Loucy (cell line): ENCODE data around the gene FAM131A.

Experiments used
- EZH2phosphoT487 ChIP-seq: fragments of 200-600 bp; IDR thresholded peaks from 2 replicates; pipeline ENCODE4 v1.6.1; 2018; ENCODE audit warnings: antibody characterized with exemption, mild to moderate bottlenecking, moderate library complexity, borderline replicate concordance
- TF ChIP-seq, protein P1 (sequence below): fragments of 200-600 bp; sonication (generic); conservative IDR thresholded peaks from 2 replicates; pipeline ENCODE4 v1.5.1; 2014; ENCODE audit warnings: mild to moderate bottlenecking, antibody characterized with exemption, low read length

DNA sequence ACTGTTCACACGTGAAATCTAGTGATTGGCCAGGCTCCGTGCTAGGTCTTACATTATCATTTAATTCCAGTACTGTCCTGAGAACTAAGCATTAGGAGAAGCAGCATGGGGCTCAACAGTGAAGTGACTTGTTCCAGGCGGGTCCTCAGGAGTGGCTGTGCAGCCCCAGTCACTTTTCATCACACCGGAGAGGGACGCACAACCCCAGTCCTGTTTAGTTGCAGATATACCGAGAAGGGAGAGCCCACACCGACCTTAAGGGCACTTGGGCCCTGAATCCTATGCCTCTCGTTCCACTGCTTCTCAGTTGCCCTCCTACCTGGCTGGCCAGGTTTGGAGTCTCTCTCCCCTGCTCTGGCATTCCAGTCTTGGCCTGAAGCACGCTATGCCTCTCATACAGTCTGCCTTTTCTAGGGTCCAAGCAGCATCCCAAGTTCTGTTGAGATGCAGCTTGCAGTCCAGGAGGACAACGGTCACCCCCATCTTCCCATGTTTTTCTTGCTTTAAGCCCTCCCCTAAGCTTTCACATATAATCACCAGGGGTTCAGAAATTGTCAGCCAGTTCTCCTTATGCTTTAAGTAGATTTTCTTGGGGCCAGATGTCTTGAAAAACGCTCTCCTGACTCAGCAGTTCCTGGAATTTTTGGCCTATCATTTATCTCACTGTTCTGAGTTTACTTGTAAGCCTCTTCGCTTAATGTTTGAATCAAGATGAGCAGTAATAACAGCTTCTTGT is 10.1 kb downstream of the FAM131A start:
- TF ChIP-seq, protein P1, sequence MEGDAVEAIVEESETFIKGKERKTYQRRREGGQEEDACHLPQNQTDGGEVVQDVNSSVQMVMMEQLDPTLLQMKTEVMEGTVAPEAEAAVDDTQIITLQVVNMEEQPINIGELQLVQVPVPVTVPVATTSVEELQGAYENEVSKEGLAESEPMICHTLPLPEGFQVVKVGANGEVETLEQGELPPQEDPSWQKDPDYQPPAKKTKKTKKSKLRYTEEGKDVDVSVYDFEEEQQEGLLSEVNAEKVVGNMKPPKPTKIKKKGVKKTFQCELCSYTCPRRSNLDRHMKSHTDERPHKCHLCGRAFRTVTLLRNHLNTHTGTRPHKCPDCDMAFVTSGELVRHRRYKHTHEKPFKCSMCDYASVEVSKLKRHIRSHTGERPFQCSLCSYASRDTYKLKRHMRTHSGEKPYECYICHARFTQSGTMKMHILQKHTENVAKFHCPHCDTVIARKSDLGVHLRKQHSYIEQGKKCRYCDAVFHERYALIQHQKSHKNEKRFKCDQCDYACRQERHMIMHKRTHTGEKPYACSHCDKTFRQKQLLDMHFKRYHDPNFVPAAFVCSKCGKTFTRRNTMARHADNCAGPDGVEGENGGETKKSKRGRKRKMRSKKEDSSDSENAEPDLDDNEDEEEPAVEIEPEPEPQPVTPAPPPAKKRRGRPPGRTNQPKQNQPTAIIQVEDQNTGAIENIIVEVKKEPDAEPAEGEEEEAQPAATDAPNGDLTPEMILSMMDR = no peak
- TF ChIP-seq EZH2phosphoT487 = no peak
